GM12878 (cell line): ENCODE results near the gene NTPCR. TPM values are rescaled to one million over a fixed set of nuclear protein-coding genes. Genes with fewer than 3 reads are reported as not detected.
A peak's percentile ranks its signal among the peaks of the same experiment; 100 is the strongest.

Experiments used
- ATAC-seq: fragments of 200-7000 bp; cut with Tn5 transposase; 3 replicates; pipeline ENCODE4 v1.9.1; 2020; ENCODE audit warnings: mild to moderate bottlenecking, moderate library complexity
- BruUV-seq: library from RNA; stranded (reverse); fragments of 400-500 nt; replicated peaks from 2 replicates; lab custom pipeline; 2021; lab: Mats Ljungman, UMichigan
- CTCF ChIA-PET: fragments of 300-600 bp; sonication (Branson Sonifier 250); formaldehyde crosslinking; extraction: SDS; loops from one replicate; lab custom pipeline; 2021; ENCODE audit warnings: inconsistent platforms; lab: Yijun Ruan, JAX
- POLR2A ChIA-PET: fragments of 350-600 bp; formaldehyde crosslinking; extraction: SDS; loops from one replicate; lab custom pipeline; 2021; ENCODE audit warnings: inconsistent platforms; lab: Charles Lee
- RAD21 ChIA-PET: fragments of 300-600 bp; sonication (Branson Sonifier 250); formaldehyde crosslinking; loops from one replicate; lab custom pipeline; 2023; ENCODE audit warnings: antibody characterized with exemption; ENCODE audit not compliant: unreplicated experiment; lab: Charles Lee
- SMC1A ChIA-PET: fragments of 300-600 bp; sonication (Branson Sonifier 250); formaldehyde crosslinking; loops from one replicate; lab custom pipeline; 2023; ENCODE audit not compliant: unreplicated experiment, uncharacterized antibody; lab: Charles Lee
- DNase-seq: peaks from one replicate; pipeline ENCODE4 v3.0.0-alpha.2; 2011; ENCODE audit warnings: low read depth, low spot score
- FAIRE-seq: peaks from 3 replicates; lab custom pipeline; 2011; peaks lifted over from hg19 to GRCh38; lab: Jason Lieb, UNC
- H2AFZ ChIP-seq: 2 replicates; pipeline ENCODE4 v1.6.0; 2011; ENCODE audit warnings: low read depth, low read length, control low read depth; ENCODE audit not compliant: control insufficient read depth
- H3K27ac ChIP-seq: 2 replicates; pipeline ENCODE4 v1.5.1; 2011; ENCODE audit warnings: control low read depth; ENCODE audit not compliant: control insufficient read depth, insufficient read depth
- H3K27me3 ChIP-seq, 2 experiments: replicated peaks in 1 of 2; 2 replicates each; pipeline versions ENCODE4 v1.6.0 to v1.6.1; 2011; ENCODE audit warnings: low read length in 1 of 2; ENCODE audit not compliant: control insufficient read depth in 2 of 2, insufficient read depth in 2 of 2
- H3K36me3 ChIP-seq, 2 experiments: 2 replicates each; pipeline ENCODE4 v1.5.1; 2011; ENCODE audit warnings: low read length in 1 of 2; ENCODE audit not compliant: control insufficient read depth in 2 of 2, insufficient read depth in 2 of 2
- H3K4me1 ChIP-seq: 2 replicates; pipeline ENCODE4 v1.6.1; 2011; ENCODE audit warnings: mild to moderate bottlenecking, low read length, moderate library complexity, mixed read lengths; ENCODE audit not compliant: control insufficient read depth, insufficient read depth
- H3K4me2 ChIP-seq: 2 replicates; pipeline ENCODE4 v1.6.0; 2011; ENCODE audit warnings: control low read depth; ENCODE audit not compliant: control insufficient read depth, insufficient read depth
- H3K4me3 ChIP-seq: fragments of 200-600 bp; sonication (generic); 2 replicates; pipeline ENCODE4 v1.5.1; 2016
- H3K79me2 ChIP-seq: 2 replicates; pipeline ENCODE4 v1.6.0; 2011; ENCODE audit warnings: low read length; ENCODE audit not compliant: control insufficient read depth, insufficient read depth
- H3K9ac ChIP-seq: 2 replicates; pipeline ENCODE4 v1.8.0; 2011; ENCODE audit warnings: low read length, control low read depth, mixed read lengths; ENCODE audit not compliant: control insufficient read depth, insufficient read depth
- H3K9me3 ChIP-seq: replicated peaks from 3 replicates; pipeline ENCODE4 v1.5.1; 2011; ENCODE audit warnings: mild to moderate bottlenecking, low read length; ENCODE audit not compliant: control insufficient read depth, insufficient read depth
- H4K20me1 ChIP-seq: 2 replicates; pipeline ENCODE4 v1.6.0; 2011; ENCODE audit not compliant: control insufficient read depth, insufficient read depth
- DPF2 ChIP-seq: fragments of 450-650 bp; IDR thresholded peaks from 2 replicates; pipeline ENCODE4 v1.6.1; 2017; ENCODE audit warnings: mild to moderate bottlenecking
- EED ChIP-seq: sonication (generic); IDR thresholded peaks from 2 replicates; pipeline ENCODE4 v1.6.1; 2016; ENCODE audit warnings: antibody characterized with exemption, low read depth
- HDGF ChIP-seq: fragments of 450-650 bp; IDR thresholded peaks from 2 replicates; pipeline ENCODE4 v1.6.1; 2016; ENCODE audit warnings: antibody characterized with exemption
- LARP7 ChIP-seq: fragments of 450-650 bp; IDR thresholded peaks from 2 replicates; pipeline ENCODE4 v1.6.1; 2017; ENCODE audit warnings: mild to moderate bottlenecking
- RCOR1 ChIP-seq: conservative IDR thresholded peaks from 2 replicates; pipeline ENCODE4 v1.6.1; 2012; ENCODE audit warnings: low read depth, low read length, improper control_type of control experiment
- RELA ChIP-seq: fragments of 450-650 bp; IDR thresholded peaks from 2 replicates; pipeline ENCODE4 v1.8.0; 2014; ENCODE audit warnings: borderline replicate concordance; ENCODE audit not compliant: partially characterized antibody
- SREBF2 ChIP-seq: IDR thresholded peaks from 2 replicates; pipeline ENCODE4 v1.6.1; 2012; ENCODE audit warnings: mild to moderate bottlenecking, low read length
- TCF12 ChIP-seq: IDR thresholded peaks from 2 replicates; pipeline ENCODE4 v1.6.1; 2011; ENCODE audit warnings: low read depth, mild to moderate bottlenecking, low read length
- TCF3 ChIP-seq: IDR thresholded peaks from 2 replicates; pipeline ENCODE4 v1.6.1; 2012; ENCODE audit warnings: low read depth, mild to moderate bottlenecking, low read length, borderline replicate concordance; ENCODE audit not compliant: insufficient read depth
- YY1 ChIP-seq: IDR thresholded peaks from 2 replicates; pipeline ENCODE4 v1.6.1; 2011; ENCODE audit warnings: low read depth, mild to moderate bottlenecking, low read length
- ZNF207 ChIP-seq: fragments of 450-650 bp; IDR thresholded peaks from 2 replicates; pipeline ENCODE4 v1.6.1; 2014; ENCODE audit warnings: antibody characterized with exemption, mild to moderate bottlenecking, borderline replicate concordance
- ZNF24 ChIP-seq: fragments of 450-650 bp; IDR thresholded peaks from 2 replicates; pipeline ENCODE4 v1.6.1; 2017; ENCODE audit warnings: antibody characterized with exemption, mild to moderate bottlenecking
- ZNF384 ChIP-seq: IDR thresholded peaks from 2 replicates; pipeline ENCODE4 v1.6.1; 2012; ENCODE audit warnings: low read depth, mild to moderate bottlenecking, low read length, improper control_type of control experiment, borderline replicate concordance
- ZNF622 ChIP-seq: fragments of 450-650 bp; IDR thresholded peaks from 2 replicates; pipeline ENCODE4 v1.6.1; 2017; ENCODE audit warnings: mild to moderate bottlenecking, inconsistent platforms
- WGBS: methylation state at CpG from one replicate; pipeline ENCODE4 v1.1.6; 2016; ENCODE audit warnings: low lambda C conversion rate; ENCODE audit not compliant: insufficient replicate concordance, insufficient coverage; ENCODE audit errors: missing lambda C conversion rate; 5-methylcytosine and 5-hydroxymethylcytosine counted together
- in situ Hi-C: fragments of 300-500 bp; cut with MboI; formaldehyde crosslinking; loops from 9 replicates; pipeline ENCODE4 v1.14.3; 2018; ENCODE audit warnings: mixed read lengths
- intact Hi-C: fragments of 100-400 bp; cut with micrococcal nuclease; formaldehyde crosslinking; loops from one replicate; pipeline ENCODE4 v1.14.2; 2022; ENCODE audit not compliant: unreplicated experiment
- polyA plus RNA-seq, 11 experiments: library from polyadenylated mRNA; depleted of rRNA in 4 of 11; unstranded in 6 of 11; stranded (reverse) in 5 of 11; fragments of >200 nt; fragmentation: Nextera tagmentation in 4 of 11; fragmentation: Illumina TruSeq in 1 of 11; extraction: Ambion mirVana in 4 of 11; extraction: Trizol in 1 of 11; gene quantifications; 1 replicate in 1 of 11; 2 replicates in 10 of 11; pipeline versions ENCODE4 v1.2.1 to v1.2.3, GENCODE V29; 2011 to 2016; ENCODE audit warnings: inconsistent platforms in 2 of 11, missing spikeins in 2 of 11, low read depth in 1 of 11
- total RNA-seq, 4 experiments: library from RNA; depleted of rRNA in 3 of 4; stranded (reverse); fragments of >200 nt in 3 of 4; fragmentation: Illumina TruSeq in 1 of 4; extraction: Trizol in 1 of 4; gene quantifications; 2 replicates each; pipeline versions ENCODE4 v1.2.1 to v1.2.3, GENCODE V29; 2013 to 2021
- TF ChIP-seq, protein P1 (sequence below): fragments of 450-650 bp; IDR thresholded peaks from 2 replicates; pipeline ENCODE4 v1.6.1; 2017; ENCODE audit warnings: mild to moderate bottlenecking, moderate library complexity

The NTPCR gene
- total and polyA plus RNA-seq, 10 of the 15 experiments (the other 5 are each of a cell fraction or from before 2014, with no cell fraction given): 25.4 to 109 (median 56.6) TPM

DNA sequence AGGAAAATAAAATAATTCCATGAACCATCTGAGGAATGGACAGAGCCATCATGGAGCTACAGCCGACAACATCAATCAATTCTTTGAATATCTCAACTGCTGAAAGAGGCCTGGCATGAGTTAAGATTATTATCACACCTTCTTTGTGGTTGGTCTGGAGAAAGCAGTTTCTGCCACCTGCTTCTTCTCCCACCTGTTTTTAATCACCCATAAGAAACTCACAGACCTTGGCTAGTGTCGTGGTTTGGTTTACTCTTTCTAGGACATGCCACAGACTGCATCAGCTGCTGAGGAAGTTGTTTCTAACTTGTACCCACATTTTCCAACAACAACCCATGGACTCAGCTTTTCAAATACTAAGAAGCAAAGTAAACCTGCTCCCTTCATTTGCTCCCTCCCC is 65.6 kb downstream of the NTPCR start:
- Histone ChIP-seq H3K27me3 (no peaks in the 10 kb centered on the region), H3K4me2 (no peak overlapping the region; the same call in 1 of the 2 replicates), H3K4me1 (0 out of 2 replicates have a peak, but pooled peaks cover 5% of the 10 kb centered on the region), H3K4me3 (no peak overlapping the region), H3K27ac (no peak overlapping the region), H2AFZ (no peak overlapping the region), H3K9me3 (no peaks in the 10 kb centered on the region), H3K79me2 (no peaks in the 10 kb centered on the region), H3K36me3 (no peaks in the 10 kb centered on the region), H4K20me1 (no peaks in the 10 kb centered on the region), H3K9ac (no peak overlapping the region)
- WGBS: 50% methylated on average over 2 of the region's 2 CpGs
- ChIA-PET SMC1A (no interaction called here), RAD21 (interaction anchor here (1.4 kb wide), 1 partner anchor 16 kb away, joined by 3 read pairs; no protein-coding TSS in a partner anchor), CTCF (no interaction called here), POLR2A (no interaction called here)
- no peak for FAIRE-seq
- intact Hi-C loops (no loop called here), in situ Hi-C loops (no loop called here)
- ATAC-seq: peak; percentile 82
- no peak for DNase-seq
- TF ChIP-seq TCF3 (0 out of 2 replicates have a peak, but pooled peaks have one; percentile 27), TCF12 (no peak)
- no TSS peak for BruUV-seq

- Histone ChIP-seq H3K4me3 (no peak overlapping the region), H2AFZ (no peak overlapping the region), H3K9ac (no peak overlapping the region), H3K79me2 (no peaks in the 10 kb centered on the region), H4K20me1 (no peaks in the 10 kb centered on the region), H3K9me3 (no peaks in the 10 kb centered on the region), H3K4me2 (no peak overlapping the region), H3K36me3 (no peaks in the 10 kb centered on the region), H3K4me1 (0 out of 2 replicates have a peak, but pooled peaks cover 5% of the 10 kb centered on the region), H3K27ac (no peak overlapping the region), H3K27me3 (no peaks in the 10 kb centered on the region)
- POLR2A ChIA-PET: no interaction called here
- DNase-seq (no peak), ATAC-seq (no peak), FAIRE-seq (no peak)
- CTCF ChIA-PET: no interaction called here
- in situ Hi-C loops (no loop called here), intact Hi-C loops (no loop called here)
- no TSS peak for BruUV-seq
- RAD21 ChIA-PET: interaction anchor here (1.4 kb wide), 1 partner anchor 16 kb away, joined by 3 read pairs; no protein-coding TSS in a partner anchor
- 67% methylated on average over 6 of the region's 6 CpGs for WGBS
- SMC1A ChIA-PET: no interaction called here
- no peak for TF ChIP-seq DPF2
- TF ChIP-seq ZNF384: no peak
- TF ChIP-seq SREBF2: no peak
- no peak for TF ChIP-seq ZNF207
- TF ChIP-seq, protein P1, sequence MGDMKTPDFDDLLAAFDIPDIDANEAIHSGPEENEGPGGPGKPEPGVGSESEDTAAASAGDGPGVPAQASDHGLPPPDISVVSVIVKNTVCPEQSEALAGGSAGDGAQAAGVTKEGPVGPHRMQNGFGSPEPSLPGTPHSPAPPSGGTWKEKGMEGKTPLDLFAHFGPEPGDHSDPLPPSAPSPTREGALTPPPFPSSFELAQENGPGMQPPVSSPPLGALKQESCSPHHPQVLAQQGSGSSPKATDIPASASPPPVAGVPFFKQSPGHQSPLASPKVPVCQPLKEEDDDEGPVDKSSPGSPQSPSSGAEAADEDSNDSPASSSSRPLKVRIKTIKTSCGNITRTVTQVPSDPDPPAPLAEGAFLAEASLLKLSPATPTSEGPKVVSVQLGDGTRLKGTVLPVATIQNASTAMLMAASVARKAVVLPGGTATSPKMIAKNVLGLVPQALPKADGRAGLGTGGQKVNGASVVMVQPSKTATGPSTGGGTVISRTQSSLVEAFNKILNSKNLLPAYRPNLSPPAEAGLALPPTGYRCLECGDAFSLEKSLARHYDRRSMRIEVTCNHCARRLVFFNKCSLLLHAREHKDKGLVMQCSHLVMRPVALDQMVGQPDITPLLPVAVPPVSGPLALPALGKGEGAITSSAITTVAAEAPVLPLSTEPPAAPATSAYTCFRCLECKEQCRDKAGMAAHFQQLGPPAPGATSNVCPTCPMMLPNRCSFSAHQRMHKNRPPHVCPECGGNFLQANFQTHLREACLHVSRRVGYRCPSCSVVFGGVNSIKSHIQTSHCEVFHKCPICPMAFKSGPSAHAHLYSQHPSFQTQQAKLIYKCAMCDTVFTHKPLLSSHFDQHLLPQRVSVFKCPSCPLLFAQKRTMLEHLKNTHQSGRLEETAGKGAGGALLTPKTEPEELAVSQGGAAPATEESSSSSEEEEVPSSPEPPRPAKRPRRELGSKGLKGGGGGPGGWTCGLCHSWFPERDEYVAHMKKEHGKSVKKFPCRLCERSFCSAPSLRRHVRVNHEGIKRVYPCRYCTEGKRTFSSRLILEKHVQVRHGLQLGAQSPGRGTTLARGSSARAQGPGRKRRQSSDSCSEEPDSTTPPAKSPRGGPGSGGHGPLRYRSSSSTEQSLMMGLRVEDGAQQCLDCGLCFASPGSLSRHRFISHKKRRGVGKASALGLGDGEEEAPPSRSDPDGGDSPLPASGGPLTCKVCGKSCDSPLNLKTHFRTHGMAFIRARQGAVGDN: no peak
- no peak for TF ChIP-seq RELA
- no peak for TF ChIP-seq ZNF622
- no peak for TF ChIP-seq EED
- TF ChIP-seq ZNF24: no peak
- TF ChIP-seq YY1: no peak
- no peak for TF ChIP-seq RCOR1
- no peak for TF ChIP-seq LARP7
- no peak for TF ChIP-seq HDGF
These were observed 66.4 kb downstream of the NTPCR start for GRCh38 chr1:233016798-233017197.
